Transverse colon (tissue), 4 donors: ENCODE measurements around the gene PDE4D.

Experiments used
- CTCF ChIP-seq, 5 experiments: fragments of 200-600 bp in 3 of 5; fragments of 450-650 bp in 2 of 5; sonication (generic) in 3 of 5; IDR thresholded peaks; 1 replicate in 2 of 5; 2 replicates in 3 of 5; pipeline ENCODE4 v1.5.1; 2016 to 2017; ENCODE audit warnings: antibody characterized with exemption in 5 of 5, inconsistent platforms in 3 of 5, mild to moderate bottlenecking in 2 of 5, moderate library complexity in 1 of 5
- POLR2AphosphoS5 ChIP-seq, 3 donors: sonication (generic); formaldehyde crosslinking; IDR thresholded peaks; one replicate each; pipeline ENCODE4 v1.6.1; 2016; ENCODE audit warnings: antibody characterized with exemption in 3 of 3

GRCh38 chr5:59873113-59873512 lies 20.4 kb downstream of the PDE4D start:
- TF ChIP-seq POLR2AphosphoS5 (IDR thresholded peaks at IDR 0.05): no peak
- no peak for TF ChIP-seq CTCF (IDR thresholded peaks at IDR 0.05)
